AG09309 (cell line): Measurements from ENCODE around the gene SETX.

Experiments
- DNase-seq: peaks from one replicate; pipeline ENCODE4 v3.0.0-alpha.2; 2010; ENCODE audit warnings: low read depth
- H3K4me3 ChIP-seq: 2 replicates; pipeline ENCODE4 v1.5.1; 2011; ENCODE audit warnings: mild to moderate bottlenecking, low read depth, low read length, moderate library complexity; ENCODE audit not compliant: control insufficient read depth
- CTCF ChIP-seq: IDR thresholded peaks from 2 replicates; pipeline ENCODE4 v1.5.1; 2011; ENCODE audit warnings: mild to moderate bottlenecking, low read depth, low read length, inconsistent platforms; ENCODE audit not compliant: insufficient read depth, control insufficient read depth; ENCODE audit errors: missing control alignments

SETX gene

GRCh38 chr9:132230605-132231004, 124.2 kb downstream of the SETX start:
- H3K4me3 ChIP-seq, result no peak overlapping the region
- TF ChIP-seq CTCF, result no peak
- no peak for DNase-seq

- DNase-seq, result no peak
- H3K4me3 ChIP-seq, result no peak overlapping the region
- no peak for TF ChIP-seq CTCF
Measured at GRCh38 chr9:132228062-132228461, 126.7 kb downstream of the SETX start.

GRCh38 chr9:132226571-132227430, 128.0 kb downstream of the SETX start:
- no peak overlapping the region for H3K4me3 ChIP-seq
- no peak for DNase-seq
- no peak for TF ChIP-seq CTCF

GRCh38 chr9:132224645-132225044, 130.1 kb downstream of the SETX start:
- TF ChIP-seq CTCF, result no peak
- no peak for DNase-seq
- no peak overlapping the region for H3K4me3 ChIP-seq

GRCh38 chr9:132221941-132222340, 132.8 kb downstream of the SETX start:
- no peak overlapping the region for H3K4me3 ChIP-seq
- DNase-seq, result no peak
- TF ChIP-seq CTCF, result no peak

GRCh38 chr9:132218208-132218607, 136.6 kb downstream of the SETX start:
- no peak overlapping the region for H3K4me3 ChIP-seq
- TF ChIP-seq CTCF, result no peak
- DNase-seq, result no peak
